ENCODE results near the gene MRGPRX3.

MRGPRX3 gene

DNA sequence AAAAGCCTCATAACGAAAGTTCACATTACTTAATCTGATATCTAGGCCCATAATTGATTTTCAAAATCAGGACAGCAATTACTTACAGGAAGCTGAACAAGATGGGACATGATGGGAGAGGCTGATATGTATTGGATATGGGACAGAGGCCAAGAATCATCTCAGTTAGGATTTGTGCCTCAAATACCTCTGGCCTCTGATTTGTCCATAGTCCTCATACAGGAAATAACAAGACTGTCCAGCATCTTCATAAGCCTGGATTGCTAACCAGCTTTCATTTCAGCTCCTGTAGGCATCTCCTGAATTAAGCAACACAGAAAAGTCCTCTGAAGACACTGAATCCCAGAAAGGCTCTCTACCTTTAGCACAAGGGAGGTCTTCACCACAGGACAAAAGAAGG lies 36.0 kb downstream of the MRGPRX3 start:
- DNase-seq (ENCODE audit: low read depth) = no peak

DNA sequence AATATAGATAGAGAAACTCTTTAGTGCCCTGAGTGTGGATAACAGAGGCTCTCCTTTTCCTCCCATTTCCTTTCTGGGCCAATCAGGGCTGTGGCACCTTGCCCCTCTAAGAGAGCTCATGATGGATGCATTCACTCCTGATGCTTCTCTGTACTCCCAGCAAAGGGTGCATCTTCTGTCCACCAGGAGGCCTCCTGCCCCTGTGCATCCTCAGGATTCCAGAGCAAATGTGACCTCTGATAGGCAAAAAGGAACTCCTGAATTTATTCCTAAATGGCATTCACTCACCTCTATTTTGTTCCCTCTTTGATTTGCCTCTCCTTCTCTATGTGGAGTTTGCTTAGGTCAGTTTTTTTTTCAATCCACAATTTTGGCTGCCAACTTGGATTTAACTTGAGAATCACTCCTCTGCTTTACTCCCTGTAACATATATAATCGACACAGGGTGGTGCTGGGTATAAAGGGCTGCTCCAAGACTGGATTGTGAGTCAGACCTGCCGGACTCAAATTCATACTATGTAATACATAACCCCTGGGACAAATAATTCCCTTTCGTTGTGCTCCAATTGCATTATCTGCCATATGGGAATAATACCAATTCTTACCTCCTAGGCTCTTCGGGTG lies 39.1 kb downstream of the MRGPRX3 start:
- peak; percentile 67 for DNase-seq (ENCODE audit: low read depth)

DNA sequence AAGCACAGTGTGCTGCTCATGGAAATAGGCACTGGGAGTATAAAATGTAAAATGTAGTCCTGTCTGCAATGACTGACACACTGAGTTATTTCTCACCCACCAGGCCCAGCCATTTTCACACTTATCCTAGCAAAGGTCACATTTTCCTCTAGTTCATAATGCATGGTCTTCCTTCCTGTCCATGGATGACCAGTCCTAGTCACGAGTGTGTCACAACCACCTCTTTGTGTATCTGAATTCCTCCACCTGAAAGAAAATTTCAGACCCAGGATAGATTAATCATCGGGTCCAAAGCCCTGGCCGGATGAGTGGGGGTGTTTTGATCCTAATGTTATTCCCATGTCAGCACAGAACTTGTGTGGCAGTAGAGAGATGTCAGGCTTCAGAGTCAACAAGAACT lies 40.3 kb downstream of the MRGPRX3 start, which contains the start of gene MRGPRX4:
MRGPRX4 (plus strand) TSS at position 172 of the 400 bp plus-strand sequence. CDS start 420 bp downstream, outside the sequence.
- peak; percentile 79 for DNase-seq (ENCODE audit: low read depth)

DNA sequence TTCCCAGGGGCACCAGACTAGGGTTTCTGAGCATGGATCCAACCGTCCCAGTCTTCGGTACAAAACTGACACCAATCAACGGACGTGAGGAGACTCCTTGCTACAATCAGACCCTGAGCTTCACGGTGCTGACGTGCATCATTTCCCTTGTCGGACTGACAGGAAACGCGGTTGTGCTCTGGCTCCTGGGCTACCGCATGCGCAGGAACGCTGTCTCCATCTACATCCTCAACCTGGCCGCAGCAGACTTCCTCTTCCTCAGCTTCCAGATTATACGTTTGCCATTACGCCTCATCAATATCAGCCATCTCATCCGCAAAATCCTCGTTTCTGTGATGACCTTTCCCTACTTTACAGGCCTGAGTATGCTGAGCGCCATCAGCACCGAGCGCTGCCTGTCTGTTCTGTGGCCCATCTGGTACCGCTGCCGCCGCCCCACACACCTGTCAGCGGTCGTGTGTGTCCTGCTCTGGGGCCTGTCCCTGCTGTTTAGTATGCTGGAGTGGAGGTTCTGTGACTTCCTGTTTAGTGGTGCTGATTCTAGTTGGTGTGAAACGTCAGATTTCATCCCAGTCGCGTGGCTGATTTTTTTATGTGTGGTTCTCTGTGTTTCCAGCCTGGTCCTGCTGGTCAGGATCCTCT lies 41.0 kb downstream of the MRGPRX3 start:
- no peak for DNase-seq (ENCODE audit: low read depth)
